Measurements from ENCODE around the gene USP13.
A peak's percentile ranks its signal among the peaks of the same experiment; 100 is the strongest.
"Not testable (repeated sequence)": the region's sequence is repeated elsewhere in the genome, so short reads cannot be mapped to it uniquely, and the experiment has no call there.

USP13 gene

GRCh38 chr3:179658606-179659005 lies 5.8 kb downstream of the USP13 start:
- no peak for DNase-seq

GRCh38 chr3:179660872-179661271 lies 8.0 kb downstream of the USP13 start:
- no peak for DNase-seq

DNA sequence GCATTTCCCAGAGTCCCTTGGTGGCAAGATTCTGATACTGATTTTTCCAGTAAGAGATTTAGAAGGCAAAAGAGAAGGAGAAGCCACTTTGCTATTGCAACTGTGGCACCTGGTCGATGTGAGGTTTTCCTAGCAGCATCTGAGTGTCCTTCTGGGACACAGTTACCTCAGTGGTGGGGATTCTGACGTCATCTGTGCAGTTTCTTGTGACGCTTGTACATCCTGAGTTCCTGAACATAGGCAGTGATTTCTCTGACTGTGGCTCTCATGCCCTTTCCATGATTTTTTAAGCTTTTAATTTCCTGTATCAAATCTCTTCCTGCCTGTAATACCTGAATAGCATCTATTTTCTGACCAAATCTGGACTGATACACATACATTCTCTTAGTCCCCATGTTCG lies 8.9 kb downstream of the USP13 start:
- DNase-seq, result no peak

DNA sequence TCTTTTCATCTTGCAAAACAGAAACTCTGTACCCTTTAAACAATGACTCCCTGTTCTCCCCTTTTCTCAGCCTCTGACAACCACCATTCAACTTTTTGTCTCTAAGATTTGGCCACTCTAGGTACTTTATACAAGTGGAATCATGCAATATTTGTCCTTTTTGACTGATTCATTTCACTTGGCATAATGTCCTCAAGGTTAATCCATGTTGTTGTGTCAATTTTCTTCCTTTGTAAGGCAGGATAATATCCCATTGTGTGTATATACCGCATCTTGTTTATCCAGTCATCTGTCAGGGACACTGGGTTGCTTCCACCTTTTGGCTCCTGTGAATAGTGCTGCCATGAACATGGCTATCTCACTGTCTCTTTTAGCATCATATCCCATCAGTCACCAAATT lies 10.3 kb downstream of the USP13 start:
- no peak for DNase-seq

GRCh38 chr3:179666030-179666429 lies 13.2 kb downstream of the USP13 start:
- DNase-seq, result no peak

DNA sequence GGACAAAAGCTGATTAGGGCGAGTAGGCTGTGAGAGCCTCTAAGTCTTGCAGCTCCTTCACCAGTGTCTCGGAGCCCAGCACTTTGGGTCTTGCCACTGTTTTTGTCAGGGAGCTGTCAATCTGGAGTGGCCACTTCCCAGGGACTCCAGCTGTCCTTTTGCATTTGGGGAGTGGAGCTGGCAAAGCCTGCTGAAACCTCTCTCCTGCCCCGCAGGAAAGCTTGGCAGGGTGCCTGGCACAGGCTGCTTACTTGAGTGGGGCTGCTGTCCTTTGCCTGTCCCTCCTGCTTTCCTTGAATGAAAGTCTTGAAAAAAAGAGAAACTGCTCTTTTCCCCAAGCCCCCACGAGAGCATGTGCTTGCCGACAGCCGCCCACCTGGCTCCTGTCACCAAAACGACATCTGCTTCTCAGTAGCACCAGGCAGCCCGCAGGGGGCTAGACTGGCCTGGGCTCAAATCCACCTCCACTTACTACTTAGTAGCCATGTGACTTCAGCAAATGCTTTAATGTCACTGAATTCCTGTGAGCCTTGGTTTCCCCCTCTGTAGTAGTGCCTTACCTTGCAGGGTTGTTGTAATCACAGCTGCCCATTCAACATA lies 13.7 kb downstream of the USP13 start:
- peak; percentile 75 for DNase-seq

DNA sequence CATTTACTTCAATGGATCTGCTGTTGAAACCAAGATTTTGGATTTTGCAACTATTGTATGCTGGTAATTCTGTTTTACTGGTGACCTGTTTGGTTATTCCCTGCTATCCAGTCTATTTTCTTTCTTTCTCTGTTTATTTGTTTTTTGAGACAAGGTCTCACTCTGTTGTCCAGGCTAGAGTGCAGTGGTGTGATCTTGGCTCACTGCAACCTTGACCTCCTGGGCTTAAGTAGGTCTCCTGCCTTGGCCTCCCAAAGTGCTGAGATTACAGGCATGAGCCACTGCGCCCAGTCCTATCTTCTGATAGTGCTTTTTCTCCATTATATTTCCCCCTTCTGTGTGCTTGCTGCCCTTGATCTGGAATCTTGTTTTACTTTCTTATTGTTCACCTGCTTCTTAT lies 15.6 kb downstream of the USP13 start:
- no peak for DNase-seq

DNA sequence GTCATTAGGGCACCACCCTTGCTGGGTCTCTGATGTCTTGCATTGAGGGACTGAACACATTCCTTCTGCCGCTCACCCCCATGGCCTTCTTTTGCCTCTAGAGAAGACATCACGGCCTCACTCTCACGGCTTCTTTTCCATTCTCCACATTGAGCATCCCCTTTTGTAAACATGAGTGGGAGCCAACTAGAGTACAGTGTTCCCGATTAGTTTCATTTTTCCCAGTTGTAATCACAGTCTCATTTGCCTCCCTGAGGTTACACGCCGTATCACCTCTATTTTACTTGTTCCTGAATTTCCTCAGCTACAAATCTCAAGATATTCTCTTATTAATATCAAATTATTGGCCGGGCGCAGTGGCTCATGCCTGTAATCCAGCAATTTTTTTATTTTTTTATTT lies 17.5 kb downstream of the USP13 start:
- no peak for DNase-seq

- DNase-seq, result no peak
Observed at GRCh38 chr3:179671309-179671708, 18.5 kb downstream of the USP13 start.

GRCh38 chr3:179671747-179672242 lies 19.0 kb downstream of the USP13 start:
- DNase-seq, result no peak

- DNase-seq, result no peak
Observed at GRCh38 chr3:179672918-179673317, 20.1 kb downstream of the USP13 start.

DNA sequence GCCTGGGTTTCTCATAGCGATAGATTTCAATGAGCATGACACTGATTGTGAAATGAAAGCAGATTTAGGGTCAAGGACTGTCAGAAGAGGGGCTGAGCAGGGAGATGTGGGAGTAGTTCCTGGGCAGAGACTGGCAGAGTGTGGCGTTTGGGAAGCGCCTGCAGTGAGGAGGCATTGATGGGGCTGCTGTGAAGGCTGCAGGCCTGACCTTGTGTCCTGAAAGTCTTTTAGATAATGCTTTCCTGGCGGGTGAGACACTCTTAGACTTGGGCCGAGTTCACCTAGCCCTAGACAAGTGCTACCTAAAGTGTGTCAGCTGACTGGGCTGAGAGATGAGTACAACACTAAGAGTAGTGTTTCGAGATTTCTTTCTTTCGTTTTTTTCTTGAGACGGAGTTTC lies 20.7 kb downstream of the USP13 start:
- no peak for DNase-seq

DNA sequence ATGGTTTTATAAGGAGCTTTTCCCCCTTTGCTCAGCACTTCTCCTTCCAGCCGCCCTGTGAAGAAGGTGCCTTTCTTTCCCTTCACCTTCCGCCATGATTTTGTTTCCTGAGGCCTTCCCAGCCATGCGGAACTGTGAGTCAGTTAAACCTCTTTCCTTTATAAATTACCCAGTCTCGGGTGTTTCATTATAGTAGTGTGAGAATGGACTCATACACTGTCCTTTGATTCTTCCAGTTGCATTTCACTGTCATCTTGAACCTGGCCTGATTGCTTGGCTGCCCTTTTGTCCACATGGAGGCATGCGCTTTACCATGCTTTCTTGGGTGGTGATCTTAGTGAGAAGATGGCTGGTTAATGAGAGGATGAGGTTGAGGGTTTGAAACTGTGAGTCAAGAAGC lies 23.2 kb downstream of the USP13 start:
- DNase-seq, result no peak

DNA sequence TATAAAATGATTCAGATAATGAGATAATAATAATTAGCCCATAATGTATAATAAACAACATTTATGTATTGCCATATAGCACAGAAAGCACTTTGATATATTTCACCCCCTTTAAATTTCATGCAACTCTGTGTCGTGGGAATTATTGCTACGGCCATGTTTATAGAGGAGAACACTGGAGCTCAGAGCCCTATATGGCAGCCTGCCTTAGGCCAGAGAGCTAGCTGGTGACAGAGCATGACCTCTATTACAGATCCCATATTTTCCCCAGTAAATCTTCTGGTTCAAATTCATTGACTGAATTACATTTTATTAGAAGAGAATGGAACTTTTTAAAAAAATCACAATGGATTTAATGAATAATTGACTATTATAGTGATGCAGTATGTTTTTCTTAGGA lies 25.0 kb downstream of the USP13 start:
- DNase-seq, result no peak

DNA sequence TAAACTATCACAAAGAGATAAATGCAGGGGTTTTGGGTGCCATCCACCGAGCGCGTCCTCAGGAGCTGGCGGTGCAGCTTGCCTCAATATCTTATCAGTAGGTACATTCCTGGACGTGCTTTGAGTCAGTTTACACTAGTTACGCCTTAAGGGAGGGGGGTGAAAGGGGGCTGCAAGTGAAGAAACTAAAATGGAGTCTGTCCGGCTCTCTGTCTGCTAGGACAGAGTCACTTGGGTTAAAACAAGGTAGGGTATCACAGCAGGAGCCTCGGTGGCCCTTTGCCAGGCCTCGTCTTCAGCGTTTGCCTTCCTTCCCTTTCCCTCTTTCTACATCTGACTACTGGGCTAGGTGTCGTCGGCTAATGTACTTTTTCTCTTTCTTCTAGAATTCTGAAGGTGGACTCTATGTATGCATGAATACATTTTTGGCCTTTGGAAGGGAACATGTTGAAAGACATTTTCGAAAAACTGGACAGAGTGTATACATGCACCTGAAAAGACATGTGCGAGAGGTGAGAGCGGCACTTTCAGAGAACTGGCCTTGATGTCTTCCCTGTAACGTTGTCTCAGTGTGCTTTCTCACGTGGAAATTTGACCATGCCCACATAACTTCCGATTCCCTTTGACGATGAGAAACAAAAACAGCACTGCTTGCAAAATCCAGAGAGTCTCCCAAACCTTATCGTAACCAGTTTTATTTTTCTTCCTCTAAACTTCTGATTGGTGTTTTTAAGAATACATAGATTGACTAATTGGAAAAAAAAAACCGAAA lies 28.8 kb downstream of the USP13 start:
- no peak for DNase-seq

GRCh38 chr3:179682426-179683080 lies 29.7 kb downstream of the USP13 start:
- no peak for DNase-seq

DNA sequence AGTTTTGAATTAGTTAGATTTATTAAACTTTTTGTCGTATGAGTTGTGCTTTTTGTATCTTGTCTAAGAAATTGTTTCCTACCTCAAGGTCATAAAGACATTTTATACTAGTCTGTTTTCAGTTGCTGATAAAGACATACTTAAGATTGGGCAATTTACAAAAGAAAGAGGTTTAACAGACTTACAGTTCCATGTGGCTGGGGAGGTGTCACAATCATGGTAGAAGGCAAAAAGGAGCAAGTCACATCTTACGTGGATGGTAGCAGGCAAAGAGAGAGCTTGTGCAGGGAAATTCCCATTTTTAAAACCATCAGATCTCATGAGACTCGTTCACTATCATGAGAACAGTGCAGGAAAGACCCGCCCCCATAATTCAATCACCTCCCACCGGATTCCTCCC lies 30.4 kb downstream of the USP13 start:
- not testable (repeated sequence) for DNase-seq

DNA sequence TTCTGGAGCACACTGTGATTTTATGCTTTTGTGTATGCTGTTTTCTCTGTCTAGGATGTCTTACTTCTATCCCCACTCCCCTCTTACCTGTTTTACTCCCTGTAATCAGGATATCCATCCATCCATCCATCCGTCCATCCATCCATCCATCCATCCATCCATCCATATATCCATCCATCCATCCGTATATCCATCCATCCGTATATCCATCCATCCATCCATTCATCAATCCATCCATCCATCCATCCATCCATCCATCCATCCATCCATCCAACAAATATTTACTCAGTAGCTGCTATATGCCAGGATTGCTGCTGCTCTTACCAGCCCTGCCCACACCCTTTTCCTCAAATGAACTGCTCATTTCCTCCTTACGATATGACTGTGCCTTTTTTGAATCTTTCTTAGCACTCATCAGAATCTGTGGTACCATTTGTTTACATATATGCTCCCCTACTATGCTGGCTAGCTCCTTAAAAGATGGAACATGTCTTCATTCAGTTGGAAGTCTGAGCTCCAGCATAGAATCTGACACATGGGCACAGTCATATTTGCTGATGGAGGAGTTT lies 35.2 kb downstream of the USP13 start:
- no peak for DNase-seq

- DNase-seq, result no peak
Observed at GRCh38 chr3:179688850-179689249, 36.0 kb downstream of the USP13 start.

- DNase-seq, result no peak
Observed at GRCh38 chr3:179694731-179695130, 41.9 kb downstream of the USP13 start.

DNA sequence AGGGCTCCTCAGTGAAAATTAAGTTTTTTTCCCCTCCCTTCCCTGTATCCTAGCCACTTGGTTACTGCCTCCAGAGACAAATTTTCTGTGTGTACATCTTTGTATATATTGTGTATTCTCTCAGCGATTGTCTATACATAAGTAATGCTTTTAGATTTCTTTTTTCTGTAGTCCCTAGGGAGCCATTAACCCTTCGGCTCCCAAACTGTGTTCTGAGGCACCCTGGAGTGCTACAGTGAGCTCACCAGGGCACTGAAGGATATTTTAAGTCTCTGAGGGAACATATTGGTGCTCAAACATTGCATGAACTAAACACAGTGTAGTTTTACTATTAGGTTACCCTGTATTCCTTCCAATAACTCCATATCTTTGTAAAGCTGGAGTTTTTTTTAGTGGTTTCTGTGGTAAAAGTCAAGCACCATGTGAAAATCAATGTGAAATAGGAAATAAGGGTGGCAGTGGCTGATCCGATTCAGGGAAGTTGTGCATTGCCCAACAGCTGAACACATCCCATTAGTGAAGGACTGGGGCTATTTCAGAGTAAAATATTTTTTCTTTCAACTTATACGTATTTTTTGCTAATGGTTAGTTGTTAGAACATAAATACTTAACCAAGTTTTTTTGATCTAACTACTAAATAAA lies 43.0 kb downstream of the USP13 start:
- no peak for DNase-seq

DNA sequence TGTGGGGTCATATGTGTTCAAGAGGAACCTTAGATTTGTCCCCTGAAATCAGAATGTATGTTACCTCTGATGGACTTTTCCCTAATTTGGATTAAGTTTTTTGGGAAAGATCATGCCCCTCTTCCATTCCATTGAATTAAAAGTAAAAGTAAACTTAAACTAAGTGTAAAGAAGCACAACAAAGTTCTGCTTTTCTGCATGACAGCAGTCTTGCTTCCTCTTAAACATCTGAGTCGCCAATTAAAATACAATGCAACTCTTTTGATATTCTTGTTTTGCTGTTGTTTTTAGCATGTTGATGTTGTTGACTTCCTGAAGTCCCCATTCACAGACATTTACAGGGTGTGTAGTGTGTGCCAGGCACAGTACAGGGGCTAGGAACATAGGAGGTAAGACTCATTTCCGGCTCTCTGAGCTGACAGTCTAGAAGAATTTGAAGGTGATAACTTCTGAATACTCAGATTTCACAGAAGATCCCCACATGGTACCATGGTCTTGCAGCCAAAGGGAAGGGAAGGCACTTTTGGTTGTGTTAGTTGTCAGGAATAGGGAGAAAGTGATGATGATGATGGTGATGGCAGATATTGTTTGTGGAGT lies 45.0 kb downstream of the USP13 start:
- no peak for DNase-seq

- no peak for DNase-seq
Observed at GRCh38 chr3:179700716-179701115, 47.9 kb downstream of the USP13 start.

Measured in NCI-H2171 (cell line).